Measurements from ENCODE around the gene PAX2.

PAX2 gene

GRCh38 chr10:100749309-100750217 is 4.2 kb downstream of the PAX2 start:
- no peak for DNase-seq (ENCODE audit: low read depth)
- H3K4me3 ChIP-seq (ENCODE audit: low read depth, low read length), result no peak overlapping the region
- no peak for TF ChIP-seq CTCF (IDR thresholded peaks at IDR 0.05; ENCODE audit: control insufficient read depth, extremely low read depth, insufficient read depth)

- TF ChIP-seq CTCF (IDR thresholded peaks at IDR 0.05; ENCODE audit: control insufficient read depth, extremely low read depth, insufficient read depth), result no peak
- H3K4me3 ChIP-seq (ENCODE audit: low read depth, low read length), result no peak overlapping the region
- no peak for DNase-seq (ENCODE audit: low read depth)
Observed at GRCh38 chr10:100750291-100751210, 5.2 kb downstream of the PAX2 start.

GRCh38 chr10:100751211-100751933 is 6.0 kb downstream of the PAX2 start:
- no peak for TF ChIP-seq CTCF (IDR thresholded peaks at IDR 0.05; ENCODE audit: control insufficient read depth, extremely low read depth, insufficient read depth)
- no peak overlapping the region for H3K4me3 ChIP-seq (ENCODE audit: low read depth, low read length)
- DNase-seq (ENCODE audit: low read depth), result no peak

GRCh38 chr10:100755821-100756220 is 10.4 kb downstream of the PAX2 start:
- no peak overlapping the region for H3K4me3 ChIP-seq (ENCODE audit: low read depth, low read length)
- no peak for TF ChIP-seq CTCF (IDR thresholded peaks at IDR 0.05; ENCODE audit: control insufficient read depth, extremely low read depth, insufficient read depth)
- DNase-seq (ENCODE audit: low read depth), result no peak

GRCh38 chr10:100759331-100759730 is 13.9 kb downstream of the PAX2 start:
- no peak for TF ChIP-seq CTCF (IDR thresholded peaks at IDR 0.05; ENCODE audit: control insufficient read depth, extremely low read depth, insufficient read depth)
- H3K4me3 ChIP-seq (ENCODE audit: low read depth, low read length), result no peak overlapping the region
- no peak for DNase-seq (ENCODE audit: low read depth)

- no peak for TF ChIP-seq CTCF (IDR thresholded peaks at IDR 0.05; ENCODE audit: control insufficient read depth, extremely low read depth, insufficient read depth)
- no peak for DNase-seq (ENCODE audit: low read depth)
- H3K4me3 ChIP-seq (ENCODE audit: low read depth, low read length), result no peak overlapping the region
Observed at GRCh38 chr10:100760726-100761125, 15.3 kb downstream of the PAX2 start.
